H9 (cell line): ENCODE data around the gene DGCR2. TPM values are rescaled to one million over a fixed set of nuclear protein-coding genes. Genes with fewer than 3 reads are reported as not detected.

Experiments
- DNase-seq: peaks from one replicate; pipeline ENCODE4 v3.0.0-alpha.2; 2017
- H2AFZ ChIP-seq: one replicate; pipeline ENCODE4 v1.6.1; 2013; ENCODE audit warnings: mild to moderate bottlenecking, low read length, control low read depth, moderate library complexity
- H2AK5ac ChIP-seq: 2 replicates; pipeline ENCODE4 v1.6.1; 2013; ENCODE audit warnings: low read length, control low read depth, mixed read lengths; ENCODE audit not compliant: insufficient read length
- H2BK120ac ChIP-seq: one replicate; pipeline ENCODE4 v1.6.1; 2013; ENCODE audit warnings: low read depth, mild to moderate bottlenecking, low read length, control low read depth, inconsistent platforms; ENCODE audit not compliant: poor library complexity, severe bottlenecking
- H2BK12ac ChIP-seq: 2 replicates; pipeline ENCODE4 v1.6.1; 2013; ENCODE audit warnings: low read length, control low read depth, mixed read lengths, low read depth; ENCODE audit not compliant: insufficient read length
- H2BK15ac ChIP-seq: 2 replicates; pipeline ENCODE4 v1.6.1; 2013; ENCODE audit warnings: low read depth, low read length, control low read depth
- H2BK20ac ChIP-seq: one replicate; pipeline ENCODE4 v1.6.1; 2013; ENCODE audit warnings: low read depth, mild to moderate bottlenecking, low read length, control low read depth, inconsistent platforms; ENCODE audit not compliant: poor library complexity, severe bottlenecking
- H2BK5ac ChIP-seq: 2 replicates; pipeline ENCODE4 v1.6.1; 2013; ENCODE audit warnings: low read length, control low read depth, mixed read lengths; ENCODE audit not compliant: insufficient read length
- H3K14ac ChIP-seq: 2 replicates; pipeline ENCODE4 v1.6.1; 2013; ENCODE audit warnings: low read length, control low read depth; ENCODE audit not compliant: insufficient read depth
- H3K18ac ChIP-seq: 2 replicates; pipeline ENCODE4 v1.6.1; 2013; ENCODE audit warnings: low read depth, mild to moderate bottlenecking, mixed read lengths, low read length, control low read depth; ENCODE audit not compliant: insufficient read length
- H3K23ac ChIP-seq: 2 replicates; pipeline ENCODE4 v1.6.1; 2013; ENCODE audit warnings: low read length, control low read depth, mixed read lengths, low read depth; ENCODE audit not compliant: insufficient read length
- H3K23me2 ChIP-seq: 2 replicates; pipeline ENCODE4 v1.6.1; 2013; ENCODE audit warnings: low read depth, mild to moderate bottlenecking, mixed read lengths, low read length, control low read depth; ENCODE audit not compliant: insufficient read length, poor library complexity, severe bottlenecking
- H3K27ac ChIP-seq: 2 replicates; pipeline ENCODE4 v1.5.1; 2013; ENCODE audit warnings: low read length, control low read depth, mixed read lengths, low read depth; ENCODE audit not compliant: insufficient read length
- H3K27me3 ChIP-seq: 2 replicates; pipeline ENCODE4 v1.6.1; 2013; ENCODE audit warnings: low read length, control low read depth, inconsistent platforms; ENCODE audit not compliant: insufficient read depth
- H3K4ac ChIP-seq: 2 replicates; pipeline ENCODE4 v1.6.1; 2013; ENCODE audit warnings: low read depth, mild to moderate bottlenecking, control low read depth, inconsistent platforms, low read length, moderate library complexity
- H3K4me1 ChIP-seq: 2 replicates; pipeline ENCODE4 v1.6.1; 2013; ENCODE audit warnings: low read length, control low read depth, inconsistent platforms; ENCODE audit not compliant: insufficient read depth
- H3K4me2 ChIP-seq: 2 replicates; pipeline ENCODE4 v1.6.1; 2013; ENCODE audit warnings: low read length, control low read depth, mixed read lengths; ENCODE audit not compliant: insufficient read length, insufficient read depth
- H3K56ac ChIP-seq: 2 replicates; pipeline ENCODE4 v1.6.1; 2013; ENCODE audit warnings: low read depth, mild to moderate bottlenecking, mixed read lengths, low read length, control low read depth; ENCODE audit not compliant: insufficient read length
- H3K79me1 ChIP-seq: 2 replicates; pipeline ENCODE4 v1.6.1; 2013; ENCODE audit warnings: low read depth, mild to moderate bottlenecking, moderate library complexity, low read length, control low read depth, inconsistent platforms; ENCODE audit not compliant: insufficient read depth, poor library complexity, severe bottlenecking
- H3K79me2 ChIP-seq: 2 replicates; pipeline ENCODE4 v1.6.1; 2013; ENCODE audit warnings: low read length, control low read depth, inconsistent platforms; ENCODE audit not compliant: insufficient read depth
- H3K9ac ChIP-seq: 2 replicates; pipeline ENCODE4 v1.6.1; 2013; ENCODE audit warnings: low read length, control low read depth, mixed read lengths; ENCODE audit not compliant: insufficient read length; ENCODE audit errors: extremely low read depth
- H3K9me3 ChIP-seq: one replicate; pipeline ENCODE4 v1.6.1; 2013; ENCODE audit warnings: low read depth, low read length, inconsistent platforms; ENCODE audit not compliant: control insufficient read depth
- H3T11ph ChIP-seq: one replicate; pipeline ENCODE4 v1.6.1; 2013; ENCODE audit warnings: mild to moderate bottlenecking, low read length, control low read depth, inconsistent platforms
- H4K20me1 ChIP-seq: one replicate; pipeline ENCODE4 v1.6.1; 2013; ENCODE audit not compliant: control insufficient read depth, insufficient read length, insufficient read depth
- H4K5ac ChIP-seq: 2 replicates; pipeline ENCODE4 v1.6.1; 2013; ENCODE audit warnings: low read depth, mild to moderate bottlenecking, mixed read lengths, low read length, control low read depth; ENCODE audit not compliant: insufficient read length
- H4K8ac ChIP-seq: replicated peaks from 2 replicates; pipeline ENCODE4 v1.6.1; 2013; ENCODE audit warnings: low read length, control low read depth, mixed read lengths, low read depth; ENCODE audit not compliant: insufficient read length
- H4K91ac ChIP-seq: 2 replicates; pipeline ENCODE4 v1.6.1; 2013; ENCODE audit warnings: low read depth, mild to moderate bottlenecking, moderate library complexity, mixed read lengths, low read length, control low read depth; ENCODE audit not compliant: insufficient read length
- H3K27ac Mint-ChIP-seq, 3 experiments: 2 replicates in 2 of 3; 3 replicates in 1 of 3; pipeline ENCODE4 v1.8.0; 2020 to 2021; ENCODE audit warnings: mixed read lengths in 3 of 3, mild to moderate bottlenecking in 1 of 3, moderate library complexity in 1 of 3
- H3K27me3 Mint-ChIP-seq: 2 replicates; pipeline ENCODE4 v1.8.0; 2021; ENCODE audit warnings: low read depth, mild to moderate bottlenecking, moderate library complexity, mixed read lengths
- H3K36me3 Mint-ChIP-seq, 3 experiments: 2 replicates in 2 of 3; 3 replicates in 1 of 3; pipeline ENCODE4 v1.8.0; 2020 to 2021; ENCODE audit warnings: low read depth in 3 of 3, mixed read lengths in 3 of 3; ENCODE audit not compliant: insufficient read depth in 1 of 3
- H3K4me1 Mint-ChIP-seq, 2 experiments: 2 replicates each; pipeline ENCODE4 v1.8.0; 2020; ENCODE audit warnings: mixed read lengths in 2 of 2
- H3K4me3 Mint-ChIP-seq, 2 experiments: 2 replicates in 1 of 2; 3 replicates in 1 of 2; pipeline ENCODE4 v1.8.0; 2020 to 2021; ENCODE audit warnings: mild to moderate bottlenecking in 2 of 2, mixed read lengths in 2 of 2, moderate library complexity in 1 of 2
- H3K9me3 Mint-ChIP-seq, 2 experiments: 2 replicates in 1 of 2; 3 replicates in 1 of 2; pipeline ENCODE4 v1.8.0; 2020; ENCODE audit warnings: mild to moderate bottlenecking in 2 of 2, mixed read lengths in 2 of 2, moderate library complexity in 1 of 2
- CTCF ChIP-seq: fragments of 200-600 bp; sonication (generic); conservative IDR thresholded peaks from 3 replicates; pipeline ENCODE4 v1.8.0; 2021; ENCODE audit warnings: antibody characterized with exemption, mild to moderate bottlenecking
- whole genome bisulfite sequencing: extraction: QIAGEN DNeasy Blood & Tissue Kit; methylation state at CpG from one replicate; pipeline ENCODE4 v1.1.7; 2013; ENCODE audit warnings: missing lambda C conversion rate, low lambda C conversion rate, mixed read lengths; ENCODE audit not compliant: insufficient read length; ENCODE audit errors: extremely low coverage; 5-methylcytosine and 5-hydroxymethylcytosine counted together
- total RNA-seq: library from RNA; stranded (reverse); gene quantifications from 2 replicates; pipeline ENCODE4 v1.2.1, GENCODE V29; 2021

DGCR2 gene
- total RNA-seq, 1 experiment from 2014 or later, result 47.2 TPM

- Mint-ChIP-seq H3K27me3 (no peaks in the 10 kb centered on the region), H3K27ac (peak overlapping the region in 1 of 3 experiments; percentile 89; a peak in 1 of 7 replicates), H3K4me1 (peaks cover 18 to 37% of the 10 kb centered on the region in 2 experiments), H3K36me3 (peaks cover 0 to 4% (median 1%) of the 10 kb centered on the region in 3 experiments; a peak in 2 of 7 replicates), H3K4me3 (0 out of 5 replicates have a peak overlapping the region, but pooled peaks of 1 of the 2 experiments have one; percentile 27), H3K9me3 (no peaks in the 10 kb centered on the region)
- Histone ChIP-seq H3K79me2 (peaks cover 32% of the 10 kb centered on the region; the same call in 1 of the 2 replicates), H3K56ac (no peak overlapping the region), H3K9ac (no peak overlapping the region), H4K5ac (no peak overlapping the region), H3K27me3 (no peaks in the 10 kb centered on the region), H3T11ph (no peak overlapping the region), H4K8ac (no peak overlapping the region), H2BK12ac (no peak overlapping the region), H2AFZ (no peak overlapping the region), H3K4ac (no peak overlapping the region), H3K4me1 (peaks cover 5% of the 10 kb centered on the region; the same call in 1 of the 2 replicates), H2AK5ac (no peak overlapping the region), H2BK120ac (no peak overlapping the region), H2BK20ac (no peak overlapping the region), H3K9me3 (no peaks in the 10 kb centered on the region), H4K20me1 (peaks cover 2% of the 10 kb centered on the region), H3K23ac (no peak overlapping the region), H3K23me2 (no peaks in the 10 kb centered on the region), H4K91ac (no peak overlapping the region), H3K27ac (no peak overlapping the region), H2BK15ac (no peak overlapping the region), H3K4me2 (no peak overlapping the region), H3K14ac (no peak overlapping the region), H2BK5ac (no peak overlapping the region), H3K18ac (no peak overlapping the region), H3K79me1 (peaks cover 11% of the 10 kb centered on the region)
- WGBS, result no CpG with 5 or more reads among the region's 4 CpGs
- TF ChIP-seq CTCF, result no peak; the same call in 2 of the 3 replicates
- no peak for DNase-seq
Measured at GRCh38 chr22:19115628-19116027, 6.6 kb downstream of the DGCR2 start.
